OCI-LY7 (cell line): ENCODE data around the gene CHN1. TPM values are rescaled to one million over a fixed set of nuclear protein-coding genes. Genes with fewer than 3 reads are reported as not detected.

ENCODE experiments used
- BruUV-seq: library from RNA; stranded (reverse); fragments of 400-500 nt; replicated peaks from 2 replicates; lab custom pipeline; 2021; lab: Mats Ljungman, UMichigan
- CTCF ChIA-PET: fragments of 300-600 bp; sonication (Branson Sonifier 250); formaldehyde crosslinking; loops from one replicate; lab custom pipeline; 2022; ENCODE audit warnings: antibody characterized with exemption; ENCODE audit not compliant: unreplicated experiment; lab: Charles Lee
- POLR2A ChIA-PET: fragments of 300-600 bp; sonication (Branson Sonifier 250); formaldehyde crosslinking; loops from one replicate; lab custom pipeline; 2022; ENCODE audit warnings: antibody characterized with exemption; lab: Charles Lee
- DNase-seq: peaks from one replicate; pipeline ENCODE4 v3.0.0-alpha.2; 2015; ENCODE audit warnings: low spot score
- H2AFZ ChIP-seq: fragments of 200-600 bp; sonication (generic), shearing (Covaris generic); 2 replicates; pipeline ENCODE4 v1.6.1; 2014; ENCODE audit warnings: mild to moderate bottlenecking, antibody characterized with exemption, low read length, moderate library complexity
- H3K27ac ChIP-seq: fragments of 200-600 bp; sonication (generic); 2 replicates; pipeline ENCODE4 v1.5.1; 2014; ENCODE audit warnings: mixed run types, low read depth, mild to moderate bottlenecking, moderate library complexity, low read length, inconsistent platforms; ENCODE audit not compliant: poor library complexity, severe bottlenecking
- H3K36me3 ChIP-seq: fragments of 200-600 bp; sonication (generic); 2 replicates; pipeline ENCODE4 v1.6.1; 2014; ENCODE audit warnings: mild to moderate bottlenecking, antibody characterized with exemption, low read length, moderate library complexity, mixed read lengths; ENCODE audit not compliant: insufficient read depth
- H3K4me1 ChIP-seq: fragments of 200-600 bp; sonication (generic); 2 replicates; pipeline ENCODE4 v1.5.1; 2014; ENCODE audit warnings: mild to moderate bottlenecking, low read length; ENCODE audit not compliant: insufficient read depth, poor library complexity, severe bottlenecking
- H3K4me2 ChIP-seq: fragments of 200-600 bp; sonication (generic); 2 replicates; pipeline ENCODE4 v1.6.1; 2014; ENCODE audit warnings: mild to moderate bottlenecking, low read length
- H3K4me3 ChIP-seq: fragments of 200-600 bp; sonication (generic); 2 replicates; pipeline ENCODE4 v1.5.1; 2014; ENCODE audit warnings: mild to moderate bottlenecking, low read depth, low read length; ENCODE audit not compliant: poor library complexity, severe bottlenecking
- H3K79me2 ChIP-seq: fragments of 200-600 bp; sonication (generic); 2 replicates; pipeline ENCODE4 v1.6.1; 2016; ENCODE audit warnings: low read depth, mild to moderate bottlenecking, low read length, moderate library complexity, mixed read lengths; ENCODE audit not compliant: insufficient read depth
- H3K9me2 ChIP-seq: fragments of 200-600 bp; sonication (generic); 2 replicates; pipeline ENCODE4 v1.6.1; 2016; ENCODE audit warnings: mild to moderate bottlenecking, low read length, mixed read lengths; ENCODE audit not compliant: insufficient read depth
- H3K9me3 ChIP-seq: fragments of 200-600 bp; sonication (generic); 2 replicates; pipeline ENCODE4 v1.6.1; 2014; ENCODE audit warnings: mild to moderate bottlenecking, mixed run types, low read length, mixed read lengths
- H4K20me1 ChIP-seq: fragments of 200-600 bp; sonication (generic); 2 replicates; pipeline ENCODE4 v1.6.1; 2014; ENCODE audit warnings: mild to moderate bottlenecking, antibody characterized with exemption, low read length, moderate library complexity, mixed read lengths; ENCODE audit not compliant: insufficient read depth
- EZH2phosphoT487 ChIP-seq: fragments of 200-600 bp; sonication (generic); IDR thresholded peaks from 2 replicates; pipeline ENCODE4 v1.6.1; 2018; ENCODE audit warnings: low read depth, borderline replicate concordance, mild to moderate bottlenecking, mixed run types, antibody characterized with exemption, low read length, moderate library complexity, mixed read lengths
- intact Hi-C: fragments of 100-400 bp; cut with micrococcal nuclease; formaldehyde crosslinking; loops from one replicate; pipeline ENCODE4 v1.10.0; 2022; ENCODE audit not compliant: unreplicated experiment
- total RNA-seq, 2 experiments: library from RNA; depleted of rRNA in 1 of 2; stranded (reverse); fragments of >200 nt in 1 of 2; shearing (Covaris generic) in 1 of 2; gene quantifications; 2 replicates each; pipeline ENCODE4 v1.2.3, GENCODE V29; 2014 to 2022
- TF ChIP-seq, protein P1 (sequence below): fragments of 200-600 bp; sonication (generic); conservative IDR thresholded peaks from 2 replicates; pipeline ENCODE4 v1.5.1; 2014; ENCODE audit warnings: mild to moderate bottlenecking, antibody characterized with exemption, low read length, moderate library complexity, mixed read lengths

The CHN1 gene
- total RNA-seq, 2 experiments from 2014 or later = 0.44 TPM; not detected in 1

DNA sequence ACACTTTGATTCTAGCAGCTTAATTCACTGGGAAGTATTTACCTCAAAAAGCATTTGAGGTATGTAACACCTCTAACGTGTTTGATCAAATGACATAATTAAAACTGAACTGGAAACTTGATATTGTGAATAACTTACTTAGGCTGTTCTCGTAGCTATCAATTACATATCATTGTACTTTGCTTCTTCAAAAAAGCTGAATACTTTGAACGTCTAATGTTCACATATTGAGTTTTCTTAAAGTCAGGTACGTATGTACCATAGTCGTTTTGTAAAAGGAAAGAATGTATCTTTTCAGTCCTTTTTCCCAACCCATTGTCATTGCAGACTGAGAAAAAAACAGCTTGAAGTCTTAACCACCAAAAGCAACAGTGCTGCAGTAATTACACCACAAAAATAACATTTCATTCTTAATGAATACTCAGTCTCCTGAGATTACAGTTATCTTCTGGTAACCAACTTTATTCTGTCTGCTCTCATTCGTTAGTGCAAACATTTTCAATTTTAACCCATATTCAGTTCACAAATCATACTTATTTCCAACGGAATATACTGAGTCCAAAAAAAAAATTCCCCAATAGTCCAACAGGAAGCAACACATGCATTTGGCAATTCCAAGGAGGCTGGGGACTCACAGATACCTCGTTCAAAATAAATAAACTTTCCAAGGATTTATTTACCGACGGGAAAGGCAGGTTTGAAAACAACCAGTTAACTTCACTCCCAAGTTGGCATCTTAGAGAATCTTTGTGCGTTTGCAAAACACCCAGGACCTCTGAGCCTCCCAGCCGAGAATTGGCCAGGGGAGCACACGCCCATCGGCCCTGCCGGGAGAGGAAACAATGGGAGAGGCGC is 1.1 kb downstream of the CHN1 start:
- Histone ChIP-seq H3K9me2 (no peaks in the 10 kb centered on the region), H3K79me2 (no peaks in the 10 kb centered on the region), H3K4me3 (no peak overlapping the region), H3K9me3 (no peaks in the 10 kb centered on the region), H2AFZ (no peak overlapping the region), H3K36me3 (no peaks in the 10 kb centered on the region), H4K20me1 (no peaks in the 10 kb centered on the region), H3K4me2 (no peak overlapping the region), H3K27ac (no peak overlapping the region), H3K4me1 (no peaks in the 10 kb centered on the region)
- POLR2A ChIA-PET = interaction anchor here (0.6 kb wide), 1 partner anchor 342 kb away, joined by 4 read pairs; no protein-coding TSS in a partner anchor
- peak; percentile 55; the same call in 1 of the 2 replicates for TF ChIP-seq EZH2phosphoT487
- TF ChIP-seq, protein P1, sequence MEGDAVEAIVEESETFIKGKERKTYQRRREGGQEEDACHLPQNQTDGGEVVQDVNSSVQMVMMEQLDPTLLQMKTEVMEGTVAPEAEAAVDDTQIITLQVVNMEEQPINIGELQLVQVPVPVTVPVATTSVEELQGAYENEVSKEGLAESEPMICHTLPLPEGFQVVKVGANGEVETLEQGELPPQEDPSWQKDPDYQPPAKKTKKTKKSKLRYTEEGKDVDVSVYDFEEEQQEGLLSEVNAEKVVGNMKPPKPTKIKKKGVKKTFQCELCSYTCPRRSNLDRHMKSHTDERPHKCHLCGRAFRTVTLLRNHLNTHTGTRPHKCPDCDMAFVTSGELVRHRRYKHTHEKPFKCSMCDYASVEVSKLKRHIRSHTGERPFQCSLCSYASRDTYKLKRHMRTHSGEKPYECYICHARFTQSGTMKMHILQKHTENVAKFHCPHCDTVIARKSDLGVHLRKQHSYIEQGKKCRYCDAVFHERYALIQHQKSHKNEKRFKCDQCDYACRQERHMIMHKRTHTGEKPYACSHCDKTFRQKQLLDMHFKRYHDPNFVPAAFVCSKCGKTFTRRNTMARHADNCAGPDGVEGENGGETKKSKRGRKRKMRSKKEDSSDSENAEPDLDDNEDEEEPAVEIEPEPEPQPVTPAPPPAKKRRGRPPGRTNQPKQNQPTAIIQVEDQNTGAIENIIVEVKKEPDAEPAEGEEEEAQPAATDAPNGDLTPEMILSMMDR = no peak
- CTCF ChIA-PET = interaction anchor here (0.6 kb wide), 1 partner anchor 562 kb away, joined by 3 read pairs; no protein-coding TSS in a partner anchor
- no peak for DNase-seq
- intact Hi-C loops = loop anchor here (10.0 kb wide), 1 partner anchor 229 kb away; no protein-coding TSS in a partner anchor
- no TSS peak for BruUV-seq

DNA sequence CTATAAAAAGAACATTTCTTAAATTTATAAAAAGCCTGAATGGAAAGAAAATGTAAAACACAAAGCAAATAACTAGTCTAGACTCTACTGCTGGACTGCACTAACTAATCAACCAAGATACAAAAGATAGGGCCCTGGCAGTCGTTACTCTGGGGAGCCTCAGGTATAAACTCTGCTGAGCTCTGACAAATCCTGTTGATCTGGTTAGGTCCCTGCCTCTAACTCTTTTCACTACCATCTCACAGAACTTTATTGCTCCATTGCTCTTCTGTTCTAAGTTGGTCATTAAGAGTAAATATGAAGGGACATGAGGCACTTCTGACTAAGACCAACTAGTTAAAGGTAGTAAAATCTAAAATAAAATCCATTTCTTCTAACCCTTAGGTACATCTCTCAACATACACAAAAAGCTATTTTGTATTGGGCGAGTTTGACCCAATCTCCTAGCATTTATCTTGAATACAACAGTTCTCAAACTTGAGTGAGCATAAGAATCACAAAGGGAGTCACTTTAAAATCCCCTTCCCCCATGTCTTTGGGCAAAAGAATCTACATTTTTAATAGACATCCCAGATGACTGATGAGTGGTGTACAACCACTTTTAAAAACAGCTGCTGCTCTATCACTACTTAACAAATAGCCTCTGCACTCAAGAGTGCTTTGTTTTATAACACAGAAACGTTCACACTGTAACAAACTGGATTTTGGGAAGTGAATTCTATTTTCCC is 2.5 kb downstream of the CHN1 start:
- Histone ChIP-seq H3K79me2 (no peaks in the 10 kb centered on the region), H2AFZ (no peak overlapping the region), H3K36me3 (no peaks in the 10 kb centered on the region), H3K9me2 (no peaks in the 10 kb centered on the region), H3K4me3 (no peak overlapping the region), H3K4me1 (no peaks in the 10 kb centered on the region), H3K27ac (no peak overlapping the region), H3K4me2 (no peak overlapping the region), H4K20me1 (no peaks in the 10 kb centered on the region), H3K9me3 (no peaks in the 10 kb centered on the region)
- no peak for DNase-seq
- ChIA-PET CTCF (no interaction called here), POLR2A (no interaction called here)
- intact Hi-C loops = loop anchor here (10.0 kb wide), 1 partner anchor 228 kb away; no protein-coding TSS in a partner anchor
- BruUV-seq = no TSS peak
- TF ChIP-seq, protein P1 = no peak
- no peak for TF ChIP-seq EZH2phosphoT487
